Measurements from ENCODE around the gene FLT4. TPM values are rescaled to one million over a fixed set of nuclear protein-coding genes. Genes with fewer than 3 reads are reported as not detected.

FLT4 gene
- total RNA-seq (2021; ENCODE audit: unreplicated experiment) (0.44 TPM), Bru-seq, nascent RNA (percentile 10 among the genes with signal in this experiment), BruChase-seq, experiment 1, labeled RNA remaining after a 2-hour chase (percentile 18 among the genes with signal in this experiment), BruChase-seq, experiment 2, labeled RNA remaining after a 6-hour chase (percentile 11 among the genes with signal in this experiment)
- 1.5 TPM for polyA plus RNA-seq (2012; ENCODE audit: insufficient read length)
- long read RNA-seq, partial matches to known transcripts: 0 of 1 reads
- long read RNA-seq, other reads (novel, unspliced or antisense): 1 of 1 reads

- Histone ChIP-seq H3K36me3 (ENCODE audit: control insufficient read depth, insufficient read depth, low read length) (no peaks in the 10 kb centered on the region), H3K4me1 (ENCODE audit: control insufficient read depth, insufficient read depth, low read length) (no peaks in the 10 kb centered on the region), H3K27ac (ENCODE audit: low read length) (no peak within 1 kb of the TSS), H3K27me3 (ENCODE audit: control insufficient read depth, insufficient read depth, low read length) (peaks cover 13% of the 10 kb centered on the region), H3K4me3 (ENCODE audit: low read depth in 2 of 2, low read length in 2 of 2) (peak within 1 kb of the TSS; percentile 34 to 48), H3K9me3 (ENCODE audit: control insufficient read depth, insufficient read depth, low read depth, low read length) (no peaks in the 10 kb centered on the region)
- ATAC-seq: peak; percentile 22; the same call in 1 of the 2 replicates
- intact Hi-C loops (cut with micrococcal nuclease; ENCODE audit: unreplicated experiment) (no loop called here), in situ Hi-C loops (cut with HindIII; ENCODE audit: low pct_unique_long_range_greater_than_20kb, low sequenced_read_pairs) (no loop called here)
- POLR2A ChIA-PET: interaction anchor here (0.6 to 0.7 kb wide), 2 partner anchors 12 to 424 kb away, joined by 3 to 4 read pairs; no protein-coding TSS in a partner anchor
- no peak for TF ChIP-seq REST (IDR thresholded peaks at IDR 0.05; ENCODE audit: insufficient read depth in 1 of 2, low read depth in 2 of 2, low read length in 1 of 2)
- TF ChIP-seq POLR2AphosphoS5 (IDR thresholded peaks at IDR 0.05; ENCODE audit: low read depth, low read length): no peak
- TF ChIP-seq TCF7L2 (IDR thresholded peaks at IDR 0.05; ENCODE audit: low read depth, low read length): no peak
- no peak for TF ChIP-seq CTCF (IDR thresholded peaks at IDR 0.05)
- TF ChIP-seq SIN3A (IDR thresholded peaks at IDR 0.05; ENCODE audit: borderline replicate concordance, insufficient read depth, low read depth, low read length): no peak
- no TSS peak for BruUV-seq (replicated peaks)
- DNase-seq (ENCODE audit: low read depth, low spot score): no peak
- CTCF ChIA-PET: no interaction called here
Observed at GRCh38 chr5:180649297-180650039, at the start of gene FLT4. TSS of gene FLT4 (minus strand) at chr5:180649600. CDS start at chr5:180649545, 55 bp downstream.

GRCh38 chr5:180699042-180699441, 49.6 kb upstream of the FLT4 start:
- in situ Hi-C loops (cut with HindIII; ENCODE audit: low pct_unique_long_range_greater_than_20kb, low sequenced_read_pairs): no loop called here
- BruUV-seq (replicated peaks): no TSS peak
- Histone ChIP-seq H3K27ac (ENCODE audit: low read length) (no peak overlapping the region), H3K27me3 (ENCODE audit: control insufficient read depth, insufficient read depth, low read length) (peaks cover 16% of the 10 kb centered on the region), H3K4me1 (ENCODE audit: control insufficient read depth, insufficient read depth, low read length) (no peaks in the 10 kb centered on the region), H3K4me3 (ENCODE audit: low read depth in 2 of 2, low read length in 2 of 2) (no peak overlapping the region), H3K9me3 (ENCODE audit: control insufficient read depth, insufficient read depth, low read depth, low read length) (peaks cover 5% of the 10 kb centered on the region; the same call in 1 of the 2 replicates), H3K36me3 (ENCODE audit: control insufficient read depth, insufficient read depth, low read length) (no peaks in the 10 kb centered on the region)
- CTCF ChIA-PET: no interaction called here
- intact Hi-C loops (cut with micrococcal nuclease; ENCODE audit: unreplicated experiment): no loop called here
- DNase-seq (ENCODE audit: low read depth, low spot score) (no peak), ATAC-seq (no peak)
- POLR2A ChIA-PET: interaction anchor here (0.6 kb wide), 1 partner anchor 35 kb away, joined by 3 read pairs; no protein-coding TSS in a partner anchor
- no peak for TF ChIP-seq SIN3A (IDR thresholded peaks at IDR 0.05; ENCODE audit: borderline replicate concordance, insufficient read depth, low read depth, low read length)
- TF ChIP-seq POLR2AphosphoS5 (IDR thresholded peaks at IDR 0.05; ENCODE audit: low read depth, low read length): no peak
- no peak for TF ChIP-seq TCF7L2 (IDR thresholded peaks at IDR 0.05; ENCODE audit: low read depth, low read length)
- no peak for TF ChIP-seq REST (IDR thresholded peaks at IDR 0.05; ENCODE audit: insufficient read depth in 1 of 2, low read depth in 2 of 2, low read length in 1 of 2)
- TF ChIP-seq CTCF (IDR thresholded peaks at IDR 0.05): no peak
